HepG2 (cell line): ENCODE data around the gene ARHGEF39. TPM values are rescaled to one million over a fixed set of nuclear protein-coding genes. Genes with fewer than 3 reads are reported as not detected.

Source experiments
- ATAC-seq: fragments of 200-7000 bp; cut with Tn5 transposase; 3 replicates; pipeline ENCODE4 v1.9.1; 2020; ENCODE audit warnings: mild to moderate bottlenecking, moderate library complexity
- BruUV-seq: library from RNA; stranded (reverse); fragments of 400-500 nt; replicated peaks from 2 replicates; lab custom pipeline; 2021; lab: Mats Ljungman, UMichigan
- CTCF ChIA-PET: fragments of 300-600 bp; formaldehyde crosslinking; extraction: SDS; loops from one replicate; lab custom pipeline; 2021; ENCODE audit warnings: low total read pairs, inconsistent platforms, low intra/inter-chr PET ratio; lab: Yijun Ruan, JAX
- POLR2A ChIA-PET: fragments of 350-600 bp; sonication (Branson Sonifier 250); formaldehyde crosslinking; loops from one replicate; lab custom pipeline; 2020; ENCODE audit warnings: antibody characterized with exemption, inconsistent platforms; lab: Yijun Ruan, JAX
- DNase-seq: peaks from one replicate; pipeline ENCODE4 v3.0.0-alpha.2; 2015; ENCODE audit warnings: low spot score
- FAIRE-seq: peaks from 3 replicates; lab custom pipeline; 2011; peaks lifted over from hg19 to GRCh38; lab: Jason Lieb, UNC
- H2AFZ ChIP-seq: one replicate; pipeline ENCODE4 v1.6.1; 2011; ENCODE audit warnings: low read length, inconsistent platforms
- H3K27ac ChIP-seq: fragments of 300-600 bp; 3 replicates; pipeline ENCODE4 v1.8.0; 2011; ENCODE audit warnings: mixed run types, mild to moderate bottlenecking, mixed read lengths, low read length, inconsistent platforms; ENCODE audit not compliant: insufficient read depth; ENCODE audit errors: extremely low read length
- H3K27me3 ChIP-seq, 2 experiments: fragments of 200-600 bp in 1 of 2; 2 replicates in 1 of 2; 3 replicates in 1 of 2; pipeline versions ENCODE4 v1.6.0 to v1.8.0; 2011; ENCODE audit warnings: low read length in 2 of 2, mild to moderate bottlenecking in 2 of 2, moderate library complexity in 2 of 2, inconsistent platforms in 1 of 2; ENCODE audit not compliant: insufficient read depth in 2 of 2, control insufficient read depth in 1 of 2
- H3K36me3 ChIP-seq, 2 experiments: fragments of 200-600 bp in 1 of 2; replicated peaks in 1 of 2; 2 replicates in 1 of 2; 3 replicates in 1 of 2; pipeline versions ENCODE4 v1.5.1 to v1.8.0; 2011; ENCODE audit warnings: low read length in 2 of 2, inconsistent platforms in 1 of 2; ENCODE audit not compliant: insufficient read depth in 2 of 2, control insufficient read depth in 1 of 2
- H3K4me1 ChIP-seq: 2 replicates; pipeline ENCODE4 v1.5.1; 2012; ENCODE audit warnings: low read length, inconsistent platforms; ENCODE audit not compliant: insufficient read depth
- H3K4me2 ChIP-seq: 2 replicates; pipeline ENCODE4 v1.6.0; 2011; ENCODE audit warnings: low read depth, low read length, inconsistent platforms
- H3K4me3 ChIP-seq, 3 experiments: fragments of 200-600 bp in 1 of 3; sonication (generic), shearing (Covaris generic) in 1 of 3; replicated peaks in 1 of 3; 2 replicates each; pipeline ENCODE4 v1.5.1; 2011 to 2016; ENCODE audit warnings: low read length in 3 of 3, inconsistent platforms in 2 of 3, low read depth in 2 of 3, mild to moderate bottlenecking in 2 of 3, control low read depth in 1 of 3, mixed read lengths in 1 of 3; ENCODE audit not compliant: insufficient read depth in 1 of 3
- H3K79me2 ChIP-seq: one replicate; pipeline ENCODE4 v1.6.1; 2011; ENCODE audit warnings: low read length, inconsistent platforms; ENCODE audit not compliant: insufficient read depth
- H3K9ac ChIP-seq: 2 replicates; pipeline ENCODE4 v1.6.0; 2011; ENCODE audit warnings: mild to moderate bottlenecking, low read depth, low read length, inconsistent platforms; ENCODE audit not compliant: insufficient read depth
- H3K9me3 ChIP-seq: 2 replicates; pipeline ENCODE4 v1.5.1; 2012; ENCODE audit warnings: mild to moderate bottlenecking, low read length
- H4K20me1 ChIP-seq: 2 replicates; pipeline ENCODE4 v1.6.0; 2011; ENCODE audit warnings: inconsistent platforms, mild to moderate bottlenecking, low read length, moderate library complexity; ENCODE audit not compliant: insufficient read depth
- ARID5B ChIP-seq: IDR thresholded peaks from 2 replicates; pipeline ENCODE4 v1.4.0; 2020; ENCODE audit warnings: mild to moderate bottlenecking, missing genetic modification reagents
- KDM5A ChIP-seq: fragments of 200-600 bp; sonication (generic); IDR thresholded peaks from 2 replicates; pipeline ENCODE4 v1.7.0; 2018; ENCODE audit warnings: antibody characterized with exemption, mild to moderate bottlenecking, low read length, borderline replicate concordance
- POLR2AphosphoS5 ChIP-seq: IDR thresholded peaks from 2 replicates; pipeline ENCODE4 v1.6.1; 2012; ENCODE audit warnings: low read depth, low read length
- ZBTB1 ChIP-seq: sonication (generic); formaldehyde crosslinking; IDR thresholded peaks from 2 replicates; pipeline ENCODE4 v1.4.0; 2020; ENCODE audit warnings: missing genetic modification reagents, borderline replicate concordance
- WGBS: methylation state at CpG from one replicate; pipeline ENCODE4 v1.1.6; 2017; ENCODE audit warnings: low lambda C conversion rate; 5-methylcytosine and 5-hydroxymethylcytosine counted together
- in situ Hi-C: cut with HindIII; loops from 2 replicates; pipeline ENCODE4 v1.10.0; 2017; ENCODE audit warnings: low pct_unique_long_range_greater_than_20kb; ENCODE audit not compliant: extremely low pct_ligation_motif_present
- intact Hi-C: fragments of 100-400 bp; cut with micrococcal nuclease; formaldehyde crosslinking; loops from one replicate; pipeline ENCODE4 v1.10.0; 2022; ENCODE audit not compliant: unreplicated experiment
- polyA plus RNA-seq, 8 experiments: library from polyadenylated mRNA; depleted of rRNA in 3 of 8; stranded (reverse) in 7 of 8; unstranded in 1 of 8; fragments of >200 nt; fragmentation: Illumina TruSeq in 4 of 8; extraction: Trizol in 4 of 8; gene quantifications; 2 replicates each; pipeline versions ENCODE4 v1.2.1 to v1.2.3, GENCODE V29; 2011 to 2016; ENCODE audit warnings: low read depth in 4 of 8, missing spikeins in 1 of 8, mixed read lengths in 1 of 8; ENCODE audit not compliant: insufficient read depth in 1 of 8
- total RNA-seq, 5 experiments: library from RNA; depleted of rRNA; stranded (reverse); fragments of >200 nt; fragmentation: Illumina TruSeq; extraction: Trizol; gene quantifications; 2 replicates each; pipeline ENCODE4 v1.2.3, GENCODE V29; 2016; ENCODE audit warnings: low read depth in 1 of 5

The ARHGEF39 gene
- total and polyA plus RNA-seq, 2 of the 13 experiments (the other 11 are each of a cell fraction or from before 2014, with no cell fraction given) = 11.2 to 12.3 TPM

DNA sequence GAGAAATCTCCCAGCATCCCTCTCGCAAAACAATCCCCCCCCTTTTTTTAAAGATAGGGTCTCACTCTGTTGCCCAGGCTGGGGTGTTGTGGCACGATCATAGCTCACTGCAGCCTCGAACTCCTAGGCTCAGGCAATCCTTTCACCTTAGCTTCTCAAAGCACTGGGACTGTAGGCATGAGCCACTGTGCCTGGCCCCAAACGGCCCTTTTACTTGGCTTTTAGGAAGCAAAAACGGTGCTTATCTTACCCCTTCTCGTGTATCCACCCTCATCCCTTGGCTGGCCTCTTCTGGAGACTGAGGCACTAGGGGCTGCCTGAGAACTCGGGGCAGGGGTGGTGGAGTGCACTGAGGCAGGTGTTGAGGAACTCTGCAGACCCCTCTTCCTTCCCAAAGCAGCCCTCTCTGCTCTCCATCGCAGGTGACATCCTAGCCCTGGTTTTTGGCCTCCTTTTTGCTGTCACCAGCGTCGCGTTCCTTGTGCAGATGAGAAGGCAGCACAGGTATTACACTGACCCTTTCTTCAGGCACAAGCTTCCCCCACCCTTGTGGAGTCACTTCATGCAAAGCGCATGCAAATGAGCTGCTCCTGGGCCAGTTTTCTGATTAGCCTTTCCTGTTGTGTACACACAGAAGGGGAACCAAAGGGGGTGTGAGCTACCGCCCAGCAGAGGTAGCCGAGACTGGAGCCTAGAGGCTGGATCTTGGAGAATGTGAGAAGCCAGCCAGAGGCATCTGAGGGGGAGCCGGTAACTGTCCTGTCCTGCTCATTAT, 15.5 kb upstream of the ARHGEF39 start:
- FAIRE-seq = no peak
- intact Hi-C loops (no loop called here), in situ Hi-C loops (no loop called here)
- Histone ChIP-seq H3K4me1 (peaks cover 6% of the 10 kb centered on the region; the same call in 1 of the 2 replicates), H3K9ac (no peak overlapping the region), H3K36me3 (no peaks in the 10 kb centered on the region), H3K79me2 (no peaks in the 10 kb centered on the region), H2AFZ (no peak overlapping the region), H3K27me3 (no peaks in the 10 kb centered on the region), H4K20me1 (no peaks in the 10 kb centered on the region), H3K9me3 (no peaks in the 10 kb centered on the region), H3K27ac (no peak overlapping the region), H3K4me3 (no peak overlapping the region), H3K4me2 (no peak overlapping the region)
- no peak for TF ChIP-seq ARID5B
- no peak for TF ChIP-seq ZBTB1 (CRISPR knock-in tag)
- TF ChIP-seq POLR2AphosphoS5 = no peak
- TF ChIP-seq KDM5A = no peak
- ChIA-PET CTCF (no interaction called here), POLR2A (interaction anchor here (1.1 to 1.4 kb wide), 2 partner anchors 10 to 11 kb away, joined by 3 read pairs; no protein-coding TSS in a partner anchor)
- no peak for DNase-seq
- ATAC-seq = no peak
- BruUV-seq = no TSS peak
- 67% methylated on average over 15 of the region's 15 CpGs for WGBS
